Glutamatergic neuron (in vitro differentiated cells): Measurements from ENCODE around the gene AHSP. TPM values are rescaled to one million over a fixed set of nuclear protein-coding genes. Genes with fewer than 3 reads are reported as not detected.
"Not testable (repeated sequence)": the region's sequence is repeated elsewhere in the genome, so short reads cannot be mapped to it uniquely, and the experiment has no call there.

Experiments
- DNase-seq: peaks from one replicate; pipeline ENCODE4 v3.0.0; 2022
- H3K27ac Mint-ChIP-seq: one replicate; pipeline ENCODE4 v1.8.0; 2020; ENCODE audit warnings: mild to moderate bottlenecking, mixed read lengths, inconsistent platforms; ENCODE audit not compliant: unreplicated experiment
- H3K27me3 Mint-ChIP-seq: one replicate; pipeline ENCODE4 v1.8.0; 2020; ENCODE audit warnings: mild to moderate bottlenecking, moderate library complexity, mixed read lengths, inconsistent platforms; ENCODE audit not compliant: unreplicated experiment
- H3K36me3 Mint-ChIP-seq: one replicate; pipeline ENCODE4 v1.8.0; 2020; ENCODE audit warnings: mild to moderate bottlenecking, mixed read lengths, inconsistent platforms; ENCODE audit not compliant: unreplicated experiment
- H3K4me1 Mint-ChIP-seq: one replicate; pipeline ENCODE4 v1.8.0; 2020; ENCODE audit warnings: mild to moderate bottlenecking, low read depth, mixed read lengths, inconsistent platforms; ENCODE audit not compliant: unreplicated experiment
- H3K4me3 Mint-ChIP-seq: one replicate; pipeline ENCODE4 v1.8.0; 2020; ENCODE audit warnings: mild to moderate bottlenecking, mixed read lengths, inconsistent platforms; ENCODE audit not compliant: unreplicated experiment
- H3K9me3 Mint-ChIP-seq: one replicate; pipeline ENCODE4 v1.8.0; 2020; ENCODE audit warnings: mild to moderate bottlenecking, moderate library complexity, mixed read lengths, inconsistent platforms; ENCODE audit not compliant: unreplicated experiment
- CTCF ChIP-seq: fragments of 200-600 bp; sonication (generic); IDR thresholded peaks from one replicate; pipeline ENCODE4 v1.5.0; 2021; ENCODE audit not compliant: partially characterized antibody, unreplicated experiment
- total RNA-seq: library from RNA; stranded (reverse); fragmentation: NEBNext Ultra II Directional; extraction: Animal tissue kit (Norgen Biotek cat#: 25700); gene quantifications from one replicate; pipeline ENCODE4 v1.2.1, GENCODE V29; 2021; ENCODE audit not compliant: unreplicated experiment

Gene AHSP
- total RNA-seq, 1 donor from 2014 or later, result not detected

GRCh38 chr16:31561426-31562233, 33.9 kb downstream of the AHSP start:
- no peak for TF ChIP-seq CTCF
- H3K9me3 Mint-ChIP-seq, result peaks cover 5% of the 10 kb centered on the region
- no peaks in the 10 kb centered on the region for H3K4me1 Mint-ChIP-seq
- H3K27me3 Mint-ChIP-seq, result no peaks in the 10 kb centered on the region
- no peak overlapping the region for H3K4me3 Mint-ChIP-seq
- H3K27ac Mint-ChIP-seq, result no peak overlapping the region
- no peak for DNase-seq
- peaks cover 1% of the 10 kb centered on the region for H3K36me3 Mint-ChIP-seq

GRCh38 chr16:31568577-31569359, 41.1 kb downstream of the AHSP start:
- Mint-ChIP-seq H3K27ac (no peak overlapping the region), H3K27me3 (no peaks in the 10 kb centered on the region), H3K4me3 (peak overlapping the region; percentile 61), H3K9me3 (peaks cover 7% of the 10 kb centered on the region), H3K4me1 (no peaks in the 10 kb centered on the region), H3K36me3 (peaks cover 4% of the 10 kb centered on the region)
- TF ChIP-seq CTCF, result no peak
- DNase-seq, result peak; percentile 18

- Mint-ChIP-seq H3K9me3 (peaks cover 7% of the 10 kb centered on the region), H3K4me1 (no peaks in the 10 kb centered on the region), H3K36me3 (peaks cover 4% of the 10 kb centered on the region), H3K27ac (no peak overlapping the region), H3K4me3 (no peak overlapping the region), H3K27me3 (no peaks in the 10 kb centered on the region)
- DNase-seq, result peak; percentile 26
- TF ChIP-seq CTCF, result no peak
Observed at GRCh38 chr16:31569360-31569717, 41.6 kb downstream of the AHSP start.

GRCh38 chr16:31572821-31573220, 45.1 kb downstream of the AHSP start:
- Mint-ChIP-seq H3K27me3 (no peaks in the 10 kb centered on the region), H3K9me3 (peaks cover 16% of the 10 kb centered on the region), H3K36me3 (peaks cover 10% of the 10 kb centered on the region)

GRCh38 chr16:31574159-31574558, 46.5 kb downstream of the AHSP start:
- H3K27me3 Mint-ChIP-seq, H3K27ac Mint-ChIP-seq, H3K4me3 Mint-ChIP-seq, H3K4me1 Mint-ChIP-seq, DNase-seq, H3K36me3 Mint-ChIP-seq: not testable (repeated sequence)
- H3K9me3 Mint-ChIP-seq, result peaks cover 15% of the 10 kb centered on the region

More at GRCh38 chr16:31572821-31573220, 45.1 kb downstream of the AHSP start:
- Mint-ChIP-seq H3K4me1 (no peaks in the 10 kb centered on the region), H3K4me3 (no peak overlapping the region), H3K27ac (no peak overlapping the region)
- no peak for TF ChIP-seq CTCF
- no peak for DNase-seq
